Measurements from ENCODE around the gene WDR82. TPM values are rescaled to one million over a fixed set of nuclear protein-coding genes. Genes with fewer than 3 reads are reported as not detected.

The WDR82 gene
- total RNA-seq, 4 donors from 2014 or later: 24.6 to 128 (median 70.3) TPM

GRCh38 chr3:52257911-52258310 is 20.5 kb downstream of the WDR82 start:
- no peaks in the 10 kb centered on the region for H3K4me1 ChIP-seq
- no peaks in the 10 kb centered on the region for H3K36me3 ChIP-seq
- H3K9me3 ChIP-seq: no peaks in the 10 kb centered on the region
- H3K27ac ChIP-seq: no peak overlapping the region
- no peak overlapping the region for H3K4me3 ChIP-seq
- intact Hi-C loops (cut with DNase I; ENCODE audit: low total_unique reads): no loop called here
- DNase-seq: no peak
- TF ChIP-seq POLR2A (IDR thresholded peaks at IDR 0.05) (no peak), CTCF (IDR thresholded peaks at IDR 0.05) (no peak)
- H3K27me3 ChIP-seq: no peaks in the 10 kb centered on the region

GRCh38 chr3:52256622-52257021 is 21.8 kb downstream of the WDR82 start:
- intact Hi-C loops (cut with DNase I; ENCODE audit: low total_unique reads): no loop called here
- Histone ChIP-seq H3K27ac (no peak overlapping the region), H3K4me3 (no peak overlapping the region), H3K9me3 (no peaks in the 10 kb centered on the region), H3K4me1 (no peaks in the 10 kb centered on the region), H3K36me3 (no peaks in the 10 kb centered on the region), H3K27me3 (no peaks in the 10 kb centered on the region)
- TF ChIP-seq CTCF (IDR thresholded peaks at IDR 0.05) (no peak), POLR2A (IDR thresholded peaks at IDR 0.05) (no peak)
- DNase-seq: no peak

- Histone ChIP-seq H3K9me3 (no peaks in the 10 kb centered on the region), H3K4me3 (no peak overlapping the region), H3K27ac (no peak overlapping the region), H3K27me3 (no peaks in the 10 kb centered on the region), H3K4me1 (no peaks in the 10 kb centered on the region), H3K36me3 (no peaks in the 10 kb centered on the region)
- no peak for DNase-seq
- intact Hi-C loops (cut with DNase I; ENCODE audit: low total_unique reads): no loop called here
- TF ChIP-seq POLR2A (IDR thresholded peaks at IDR 0.05): no peak
These were observed 22.3 kb downstream of the WDR82 start for GRCh38 chr3:52256159-52256558.

- no peak for TF ChIP-seq CTCF (IDR thresholded peaks at IDR 0.05)
- no peak for TF ChIP-seq POLR2A (IDR thresholded peaks at IDR 0.05)
- intact Hi-C loops (cut with DNase I; ENCODE audit: low total_unique reads): no loop called here
- H3K9me3 ChIP-seq: no peaks in the 10 kb centered on the region
- no peaks in the 10 kb centered on the region for H3K36me3 ChIP-seq
- no peak for DNase-seq
- H3K4me3 ChIP-seq: no peak overlapping the region
- no peaks in the 10 kb centered on the region for H3K4me1 ChIP-seq
- H3K27ac ChIP-seq: no peak overlapping the region
- H3K27me3 ChIP-seq: no peaks in the 10 kb centered on the region
These were observed 23.8 kb downstream of the WDR82 start for GRCh38 chr3:52254608-52255007.

GRCh38 chr3:52253314-52254304 is 24.8 kb downstream of the WDR82 start:
- TF ChIP-seq POLR2A (IDR thresholded peaks at IDR 0.05): no peak
- TF ChIP-seq CTCF (IDR thresholded peaks at IDR 0.05): no peak
- Histone ChIP-seq H3K4me1 (no peaks in the 10 kb centered on the region), H3K9me3 (no peaks in the 10 kb centered on the region), H3K4me3 (no peak overlapping the region), H3K27ac (no peak overlapping the region), H3K27me3 (no peaks in the 10 kb centered on the region), H3K36me3 (no peaks in the 10 kb centered on the region)
- DNase-seq: no peak
- intact Hi-C loops (cut with DNase I; ENCODE audit: low total_unique reads): no loop called here

All from uterus (tissue), 4 donors.